Measurements from ENCODE around the gene TXNDC15. TPM values are rescaled to one million over a fixed set of nuclear protein-coding genes. Genes with fewer than 3 reads are reported as not detected.
A peak's percentile ranks its signal among the peaks of the same experiment; 100 is the strongest.
"Not testable (repeated sequence)": the region's sequence is repeated elsewhere in the genome, so short reads cannot be mapped to it uniquely, and the experiment has no call there.

TXNDC15 gene
- total RNA-seq, 1 donor = 87.2 TPM

GRCh38 chr5:134851307-134851923 lies 22.8 kb upstream of the TXNDC15 start:
- peak; percentile 84 for DNase-seq (ENCODE audit: insufficient read length, low spot score, missing footprints)
- no peak overlapping the region for H2AFZ ChIP-seq (ENCODE audit: low read length)
- no peak overlapping the region for H3K4me3 ChIP-seq (ENCODE audit: insufficient read depth, low read length)
- peak; percentile 76 for TF ChIP-seq CTCF (IDR thresholded peaks at IDR 0.05; ENCODE audit: extremely low read depth, low read depth, low read length)
- H3K36me3 ChIP-seq (ENCODE audit: insufficient read depth, low read length) = peaks cover 42% of the 10 kb centered on the region
- H3K27me3 ChIP-seq (ENCODE audit: insufficient read depth, low read length) = no peaks in the 10 kb centered on the region
- H3K27ac ChIP-seq (ENCODE audit: low read depth, low read length) = peak overlapping the region; percentile 30
- H3K9me3 ChIP-seq (ENCODE audit: low read depth, low read length) = no peaks in the 10 kb centered on the region
- H3K79me2 ChIP-seq (ENCODE audit: insufficient read depth, low read length) = peaks cover 90% of the 10 kb centered on the region
- peak overlapping the region; percentile 39 for H3K4me2 ChIP-seq (ENCODE audit: insufficient read depth, low read length)
- H3K4me1 ChIP-seq (ENCODE audit: insufficient read depth, low read length) = peaks cover 15% of the 10 kb centered on the region
- H4K20me1 ChIP-seq (ENCODE audit: insufficient read depth, low read length) = peaks cover 45% of the 10 kb centered on the region

GRCh38 chr5:134856465-134856864 lies 17.7 kb upstream of the TXNDC15 start:
- H3K27me3 ChIP-seq (ENCODE audit: insufficient read depth, low read length); H3K4me3 ChIP-seq (ENCODE audit: insufficient read depth, low read length); H3K9me3 ChIP-seq (ENCODE audit: low read depth, low read length); H3K27ac ChIP-seq (ENCODE audit: low read depth, low read length); DNase-seq (ENCODE audit: insufficient read length, low spot score, missing footprints); H3K4me1 ChIP-seq (ENCODE audit: insufficient read depth, low read length); H2AFZ ChIP-seq (ENCODE audit: low read length); H3K4me2 ChIP-seq (ENCODE audit: insufficient read depth, low read length): not testable (repeated sequence)
- H3K36me3 ChIP-seq (ENCODE audit: insufficient read depth, low read length) = peaks cover 66% of the 10 kb centered on the region
- peaks cover 56% of the 10 kb centered on the region for H3K79me2 ChIP-seq (ENCODE audit: insufficient read depth, low read length)
- H4K20me1 ChIP-seq (ENCODE audit: insufficient read depth, low read length) = peaks cover 36% of the 10 kb centered on the region

- no peak for DNase-seq (ENCODE audit: insufficient read length, low spot score, missing footprints)
- Histone ChIP-seq H3K27me3 (ENCODE audit: insufficient read depth, low read length) (no peaks in the 10 kb centered on the region), H3K4me2 (ENCODE audit: insufficient read depth, low read length) (no peak overlapping the region), H3K36me3 (ENCODE audit: insufficient read depth, low read length) (peaks cover 66% of the 10 kb centered on the region), H4K20me1 (ENCODE audit: insufficient read depth, low read length) (peaks cover 29% of the 10 kb centered on the region), H3K4me1 (ENCODE audit: insufficient read depth, low read length) (no peaks in the 10 kb centered on the region), H2AFZ (ENCODE audit: low read length) (no peak overlapping the region), H3K9me3 (ENCODE audit: low read depth, low read length) (no peaks in the 10 kb centered on the region), H3K27ac (ENCODE audit: low read depth, low read length) (no peak overlapping the region), H3K4me3 (ENCODE audit: insufficient read depth, low read length) (no peak overlapping the region), H3K79me2 (ENCODE audit: insufficient read depth, low read length) (peaks cover 46% of the 10 kb centered on the region)
- TF ChIP-seq CTCF (IDR thresholded peaks at IDR 0.05; ENCODE audit: extremely low read depth, low read depth, low read length) = no peak
Observed at GRCh38 chr5:134857401-134857800, 16.8 kb upstream of the TXNDC15 start.

- no peak overlapping the region for H3K4me3 ChIP-seq (ENCODE audit: insufficient read depth, low read length)
- H3K79me2 ChIP-seq (ENCODE audit: insufficient read depth, low read length) = no peaks in the 10 kb centered on the region
- no peak overlapping the region for H2AFZ ChIP-seq (ENCODE audit: low read length)
- no peaks in the 10 kb centered on the region for H4K20me1 ChIP-seq (ENCODE audit: insufficient read depth, low read length)
- H3K27me3 ChIP-seq (ENCODE audit: insufficient read depth, low read length) = no peaks in the 10 kb centered on the region
- DNase-seq (ENCODE audit: insufficient read length, low spot score, missing footprints) = no peak
- H3K36me3 ChIP-seq (ENCODE audit: insufficient read depth, low read length) = peaks cover 17% of the 10 kb centered on the region
- H3K4me2 ChIP-seq (ENCODE audit: insufficient read depth, low read length) = no peak overlapping the region
- no peaks in the 10 kb centered on the region for H3K4me1 ChIP-seq (ENCODE audit: insufficient read depth, low read length)
- no peaks in the 10 kb centered on the region for H3K9me3 ChIP-seq (ENCODE audit: low read depth, low read length)
- no peak for TF ChIP-seq CTCF (IDR thresholded peaks at IDR 0.05; ENCODE audit: extremely low read depth, low read depth, low read length)
- no peak overlapping the region for H3K27ac ChIP-seq (ENCODE audit: low read depth, low read length)
Observed at GRCh38 chr5:134864707-134865106, 9.5 kb upstream of the TXNDC15 start.
